GM12872 (cell line): ENCODE data around the gene LPAR5.

Source experiments
- TF ChIP-seq, protein P1 (sequence below): IDR thresholded peaks from 3 replicates; pipeline ENCODE4 v1.5.1; 2011; ENCODE audit warnings: low read depth, mild to moderate bottlenecking, low read length, moderate library complexity; ENCODE audit not compliant: insufficient read depth

Gene LPAR5

DNA sequence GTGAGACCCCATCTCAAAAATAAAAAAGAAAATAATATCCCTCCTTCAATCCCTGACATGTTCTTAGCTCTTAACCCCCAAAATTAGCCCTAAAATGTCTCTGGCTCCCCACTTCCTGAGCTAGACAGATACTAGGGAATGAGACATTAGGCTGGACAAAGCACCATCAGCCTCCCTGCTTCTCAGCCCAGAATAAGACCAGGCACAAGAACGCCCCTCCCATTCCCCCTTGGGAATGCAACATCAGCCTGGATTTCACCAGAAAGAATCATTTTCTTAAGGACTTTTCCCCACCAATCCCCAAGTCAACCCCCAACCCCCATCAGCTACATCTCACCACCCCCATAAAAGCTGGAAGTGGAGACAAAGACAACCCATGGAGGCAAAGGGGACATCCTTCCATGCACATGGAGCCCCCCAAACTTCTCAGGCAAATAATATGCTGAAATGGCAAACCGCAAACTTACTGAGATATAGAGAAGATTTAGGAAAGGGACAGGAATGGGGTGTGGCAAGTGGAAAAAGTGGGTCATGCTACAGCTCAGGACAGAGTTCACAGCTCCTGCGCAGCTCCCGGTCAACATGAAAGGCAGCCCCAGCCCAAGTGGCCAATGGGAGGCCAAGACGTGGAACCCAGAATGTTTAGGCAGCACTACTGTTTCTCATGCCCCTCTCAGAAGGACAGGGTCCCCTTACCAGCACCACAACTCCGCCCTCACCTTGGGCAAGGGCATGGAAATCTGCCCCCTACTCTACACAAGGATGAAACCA, 31.3 kb downstream of the LPAR5 start:
- TF ChIP-seq, protein P1, sequence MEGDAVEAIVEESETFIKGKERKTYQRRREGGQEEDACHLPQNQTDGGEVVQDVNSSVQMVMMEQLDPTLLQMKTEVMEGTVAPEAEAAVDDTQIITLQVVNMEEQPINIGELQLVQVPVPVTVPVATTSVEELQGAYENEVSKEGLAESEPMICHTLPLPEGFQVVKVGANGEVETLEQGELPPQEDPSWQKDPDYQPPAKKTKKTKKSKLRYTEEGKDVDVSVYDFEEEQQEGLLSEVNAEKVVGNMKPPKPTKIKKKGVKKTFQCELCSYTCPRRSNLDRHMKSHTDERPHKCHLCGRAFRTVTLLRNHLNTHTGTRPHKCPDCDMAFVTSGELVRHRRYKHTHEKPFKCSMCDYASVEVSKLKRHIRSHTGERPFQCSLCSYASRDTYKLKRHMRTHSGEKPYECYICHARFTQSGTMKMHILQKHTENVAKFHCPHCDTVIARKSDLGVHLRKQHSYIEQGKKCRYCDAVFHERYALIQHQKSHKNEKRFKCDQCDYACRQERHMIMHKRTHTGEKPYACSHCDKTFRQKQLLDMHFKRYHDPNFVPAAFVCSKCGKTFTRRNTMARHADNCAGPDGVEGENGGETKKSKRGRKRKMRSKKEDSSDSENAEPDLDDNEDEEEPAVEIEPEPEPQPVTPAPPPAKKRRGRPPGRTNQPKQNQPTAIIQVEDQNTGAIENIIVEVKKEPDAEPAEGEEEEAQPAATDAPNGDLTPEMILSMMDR: no peak

GRCh38 chr12:6603095-6603567, 32.6 kb downstream of the LPAR5 start:
- TF ChIP-seq, protein P1: no peak

- TF ChIP-seq, protein P1: no peak
Measured at GRCh38 chr12:6602526-6602925, 33.2 kb downstream of the LPAR5 start.

DNA sequence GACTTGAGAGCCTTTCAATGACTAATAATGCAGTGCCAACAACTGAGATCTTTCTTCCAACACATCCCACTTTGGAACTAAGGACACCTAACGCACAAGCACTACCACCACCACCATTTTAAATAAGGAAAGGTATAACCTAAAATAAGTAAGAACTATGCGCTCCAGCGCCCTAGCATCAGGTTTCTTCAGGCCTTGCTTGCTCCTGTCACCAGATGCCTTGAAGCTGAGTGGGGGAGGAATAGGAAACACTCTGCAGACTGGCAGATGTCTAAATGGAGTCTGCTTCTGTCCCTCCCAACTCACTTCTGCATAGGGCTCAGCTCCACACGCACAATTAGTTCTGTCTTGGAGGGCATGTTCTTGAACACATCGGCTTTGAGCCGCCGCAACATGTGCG, 43.7 kb downstream of the LPAR5 start:
- TF ChIP-seq, protein P1: no peak

DNA sequence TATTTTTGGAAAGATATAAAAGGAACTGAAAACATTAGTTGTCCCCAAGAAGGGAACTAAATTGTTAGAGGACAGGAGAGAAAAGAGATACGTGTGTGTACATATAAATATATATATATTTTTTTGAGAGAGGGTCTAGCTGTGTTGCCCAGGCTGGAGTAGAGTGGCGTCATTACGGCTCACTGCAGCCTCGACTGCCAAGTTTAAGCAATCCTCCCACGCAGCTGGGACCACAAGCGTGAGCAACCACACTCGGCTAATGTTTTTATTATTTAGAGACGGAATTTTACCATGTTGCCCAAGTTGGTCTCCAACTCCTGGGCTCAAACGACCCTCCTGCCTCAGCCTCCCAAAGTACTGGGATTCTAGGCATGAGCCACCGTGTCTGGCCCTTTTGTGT, 51.5 kb downstream of the LPAR5 start:
- TF ChIP-seq, protein P1: no peak

DNA sequence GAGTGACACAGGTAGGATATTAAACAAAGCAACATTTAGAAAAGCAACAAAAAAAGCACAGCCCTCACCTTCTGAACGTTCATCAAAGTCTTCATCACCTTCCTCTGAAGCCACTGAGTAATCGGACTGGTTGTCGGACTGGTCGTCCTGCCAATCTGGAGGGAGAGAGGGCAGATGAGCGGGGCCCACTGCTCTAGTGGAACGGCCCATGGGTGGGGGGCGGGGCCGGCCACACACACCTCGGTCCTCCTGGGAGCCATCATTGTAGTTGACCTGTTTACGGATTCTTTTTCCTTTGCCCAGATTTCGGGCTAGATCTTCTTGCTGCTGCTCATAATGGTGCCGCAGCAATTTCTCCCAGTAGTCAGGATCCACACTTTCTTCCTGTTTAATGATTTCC, 52.8 kb downstream of the LPAR5 start:
- TF ChIP-seq, protein P1: no peak

GRCh38 chr12:6582196-6582595, 53.6 kb downstream of the LPAR5 start:
- TF ChIP-seq, protein P1: peak; percentile 36; the same call in 2 of the 3 replicates
